H1 (cell line): ENCODE data around the gene DAAM1.

Experiments
- CBX8 ChIP-seq: fragments of 300-800, 300-1000 bp; sonication (generic); IDR thresholded peaks from 2 replicates; pipeline ENCODE4 v1.7.1; 2016; ENCODE audit warnings: low read depth, low read length, borderline replicate concordance
- CEBPB ChIP-seq: IDR thresholded peaks from 2 replicates; pipeline ENCODE4 v1.6.1; 2012; ENCODE audit warnings: low read depth, low read length
- EP300 ChIP-seq, 2 experiments: IDR thresholded peaks; 1 replicate in 1 of 2; 2 replicates in 1 of 2; pipeline ENCODE4 v1.6.1; 2011 to 2012; ENCODE audit warnings: low read depth in 2 of 2, low read length in 2 of 2, mild to moderate bottlenecking in 2 of 2, borderline replicate concordance in 1 of 2, inconsistent platforms in 1 of 2, moderate library complexity in 1 of 2
- EZH2 ChIP-seq: fragments of 200-600 bp; sonication (generic); IDR thresholded peaks from 2 replicates; pipeline ENCODE4 v1.7.1; 2012; ENCODE audit warnings: low read depth, mild to moderate bottlenecking, moderate library complexity, low read length, inconsistent platforms; ENCODE audit not compliant: severe bottlenecking
- JUN ChIP-seq: IDR thresholded peaks from 2 replicates; pipeline ENCODE4 v1.6.1; 2011; ENCODE audit warnings: low read depth, mild to moderate bottlenecking, improper control_type of control experiment, low read length
- JUND ChIP-seq: IDR thresholded peaks from 2 replicates; pipeline ENCODE4 v1.6.1; 2011; ENCODE audit warnings: mild to moderate bottlenecking, improper control_type of control experiment, low read length
- POLR2A ChIP-seq, 2 experiments: IDR thresholded peaks; 1 replicate in 1 of 2; 2 replicates in 1 of 2; pipeline ENCODE4 v1.6.1; 2011; ENCODE audit warnings: low read depth in 2 of 2, low read length in 2 of 2, mild to moderate bottlenecking in 2 of 2; ENCODE audit errors: control extremely low read depth in 1 of 2
- RBBP5 ChIP-seq: IDR thresholded peaks from 2 replicates; pipeline ENCODE4 v1.7.1; 2012; ENCODE audit warnings: low read depth, mild to moderate bottlenecking, inconsistent platforms, low read length, moderate library complexity, borderline replicate concordance
- SAP30 ChIP-seq: fragments of 300-600 bp; sonication (generic); IDR thresholded peaks from 2 replicates; pipeline ENCODE4 v1.7.1; 2012; ENCODE audit warnings: low read length, moderate library complexity, mild to moderate bottlenecking, inconsistent platforms; ENCODE audit not compliant: insufficient read depth, insufficient replicate concordance
- SIX5 ChIP-seq: IDR thresholded peaks from 2 replicates; pipeline ENCODE4 v1.6.1; 2011; ENCODE audit warnings: mild to moderate bottlenecking, low read depth, low read length
- SP1 ChIP-seq: IDR thresholded peaks from 2 replicates; pipeline ENCODE4 v1.6.1; 2011; ENCODE audit warnings: low read depth, low read length
- YY1 ChIP-seq: IDR thresholded peaks from 2 replicates; pipeline ENCODE4 v1.6.1; 2011; ENCODE audit warnings: low read depth, mild to moderate bottlenecking, low read length
- TF ChIP-seq, protein P1 (sequence below), 3 experiments: IDR thresholded peaks; 1 replicate in 2 of 3; 2 replicates in 1 of 3; pipeline versions ENCODE4 v1.5.1 to v1.6.1; 2011; ENCODE audit warnings: low read length in 3 of 3, mild to moderate bottlenecking in 3 of 3, inconsistent platforms in 2 of 3, low read depth in 1 of 3, moderate library complexity in 1 of 3; ENCODE audit not compliant: insufficient read depth in 1 of 3; ENCODE audit errors: control extremely low read depth in 1 of 3
- TF ChIP-seq, protein P2 (sequence below): IDR thresholded peaks from 2 replicates; pipeline ENCODE4 v1.6.1; 2011; ENCODE audit warnings: low read length, improper control_type of control experiment

DNA sequence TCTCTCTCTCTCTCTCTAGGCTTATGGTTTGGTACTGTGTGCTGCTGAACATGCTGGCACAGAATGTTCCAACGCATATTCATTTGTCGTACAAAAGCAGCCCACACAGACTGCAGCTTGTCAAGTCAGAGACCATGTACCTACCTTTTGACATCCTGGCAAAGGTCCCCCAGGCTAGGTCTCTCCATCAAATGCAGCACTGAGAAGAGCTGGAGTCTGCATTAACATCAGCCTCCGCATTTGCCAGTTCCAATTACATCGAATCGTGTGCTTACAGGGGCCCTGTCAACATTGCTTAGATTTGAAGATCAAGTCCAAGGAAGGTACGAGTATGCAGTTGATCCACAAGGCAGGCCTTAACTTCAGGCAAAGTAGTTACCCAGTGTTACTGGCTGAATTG is 228.8 kb downstream of the DAAM1 start:
- TF ChIP-seq, protein P1, sequence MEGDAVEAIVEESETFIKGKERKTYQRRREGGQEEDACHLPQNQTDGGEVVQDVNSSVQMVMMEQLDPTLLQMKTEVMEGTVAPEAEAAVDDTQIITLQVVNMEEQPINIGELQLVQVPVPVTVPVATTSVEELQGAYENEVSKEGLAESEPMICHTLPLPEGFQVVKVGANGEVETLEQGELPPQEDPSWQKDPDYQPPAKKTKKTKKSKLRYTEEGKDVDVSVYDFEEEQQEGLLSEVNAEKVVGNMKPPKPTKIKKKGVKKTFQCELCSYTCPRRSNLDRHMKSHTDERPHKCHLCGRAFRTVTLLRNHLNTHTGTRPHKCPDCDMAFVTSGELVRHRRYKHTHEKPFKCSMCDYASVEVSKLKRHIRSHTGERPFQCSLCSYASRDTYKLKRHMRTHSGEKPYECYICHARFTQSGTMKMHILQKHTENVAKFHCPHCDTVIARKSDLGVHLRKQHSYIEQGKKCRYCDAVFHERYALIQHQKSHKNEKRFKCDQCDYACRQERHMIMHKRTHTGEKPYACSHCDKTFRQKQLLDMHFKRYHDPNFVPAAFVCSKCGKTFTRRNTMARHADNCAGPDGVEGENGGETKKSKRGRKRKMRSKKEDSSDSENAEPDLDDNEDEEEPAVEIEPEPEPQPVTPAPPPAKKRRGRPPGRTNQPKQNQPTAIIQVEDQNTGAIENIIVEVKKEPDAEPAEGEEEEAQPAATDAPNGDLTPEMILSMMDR (IDR thresholded peaks at IDR 0.05; ENCODE audit: control extremely low read depth in 1 of 3, insufficient read depth in 1 of 3, low read depth in 1 of 3, low read length in 3 of 3): no peak
- TF ChIP-seq SP1 (no peak), EP300 (IDR thresholded peaks at IDR 0.05; ENCODE audit: borderline replicate concordance in 1 of 2, low read depth in 2 of 2, low read length in 2 of 2) (no peak), JUN (no peak), SIX5 (no peak), EZH2 (no peak), CBX8 (no peak), POLR2A (IDR thresholded peaks at IDR 0.05; ENCODE audit: control extremely low read depth in 1 of 2, low read depth in 2 of 2, low read length in 2 of 2) (no peak), RBBP5 (no peak), YY1 (no peak), SAP30 (no peak), JUND (no peak), CEBPB (no peak)
- TF ChIP-seq, protein P2, sequence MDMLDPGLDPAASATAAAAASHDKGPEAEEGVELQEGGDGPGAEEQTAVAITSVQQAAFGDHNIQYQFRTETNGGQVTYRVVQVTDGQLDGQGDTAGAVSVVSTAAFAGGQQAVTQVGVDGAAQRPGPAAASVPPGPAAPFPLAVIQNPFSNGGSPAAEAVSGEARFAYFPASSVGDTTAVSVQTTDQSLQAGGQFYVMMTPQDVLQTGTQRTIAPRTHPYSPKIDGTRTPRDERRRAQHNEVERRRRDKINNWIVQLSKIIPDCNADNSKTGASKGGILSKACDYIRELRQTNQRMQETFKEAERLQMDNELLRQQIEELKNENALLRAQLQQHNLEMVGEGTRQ: no peak
